Retinal pigment epithelial cell (primary cell): ENCODE data around the gene EP400.
"Not testable (repeated sequence)": the region's sequence is repeated elsewhere in the genome, so short reads cannot be mapped to it uniquely, and the experiment has no call there.

ENCODE experiments used
- DNase-seq: peaks from one replicate; pipeline ENCODE4 v3.0.0-alpha.2; 2010; ENCODE audit warnings: low read depth
- H3K4me3 ChIP-seq: 2 replicates; pipeline ENCODE4 v1.5.1; 2011; ENCODE audit warnings: mild to moderate bottlenecking, low read length, control low read depth, moderate library complexity
- TF ChIP-seq, protein P1 (sequence below): conservative IDR thresholded peaks from 2 replicates; pipeline ENCODE4 v1.5.1; 2011; ENCODE audit warnings: low read depth, low read length, control low read depth, inconsistent platforms

EP400 gene

DNA sequence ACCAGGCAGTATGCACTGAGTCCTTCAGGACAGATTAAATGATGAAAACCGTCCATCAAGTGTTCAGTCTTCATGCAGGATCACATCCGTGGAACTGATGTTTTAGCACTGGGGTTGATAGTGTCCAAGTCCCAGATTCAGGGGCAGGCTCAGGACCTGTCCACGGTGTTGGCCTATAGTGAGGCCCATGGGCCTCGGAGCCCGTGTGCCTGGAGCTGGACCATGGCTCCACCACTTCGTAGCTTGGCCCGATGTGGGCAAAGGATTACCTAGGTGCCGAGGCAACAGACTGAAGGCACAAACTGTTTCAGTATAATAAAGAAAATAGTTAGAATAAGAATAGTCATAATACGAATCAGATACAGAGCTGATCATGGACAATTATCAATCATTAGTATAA is 152.6 kb downstream of the EP400 start:
- TF ChIP-seq, protein P1, sequence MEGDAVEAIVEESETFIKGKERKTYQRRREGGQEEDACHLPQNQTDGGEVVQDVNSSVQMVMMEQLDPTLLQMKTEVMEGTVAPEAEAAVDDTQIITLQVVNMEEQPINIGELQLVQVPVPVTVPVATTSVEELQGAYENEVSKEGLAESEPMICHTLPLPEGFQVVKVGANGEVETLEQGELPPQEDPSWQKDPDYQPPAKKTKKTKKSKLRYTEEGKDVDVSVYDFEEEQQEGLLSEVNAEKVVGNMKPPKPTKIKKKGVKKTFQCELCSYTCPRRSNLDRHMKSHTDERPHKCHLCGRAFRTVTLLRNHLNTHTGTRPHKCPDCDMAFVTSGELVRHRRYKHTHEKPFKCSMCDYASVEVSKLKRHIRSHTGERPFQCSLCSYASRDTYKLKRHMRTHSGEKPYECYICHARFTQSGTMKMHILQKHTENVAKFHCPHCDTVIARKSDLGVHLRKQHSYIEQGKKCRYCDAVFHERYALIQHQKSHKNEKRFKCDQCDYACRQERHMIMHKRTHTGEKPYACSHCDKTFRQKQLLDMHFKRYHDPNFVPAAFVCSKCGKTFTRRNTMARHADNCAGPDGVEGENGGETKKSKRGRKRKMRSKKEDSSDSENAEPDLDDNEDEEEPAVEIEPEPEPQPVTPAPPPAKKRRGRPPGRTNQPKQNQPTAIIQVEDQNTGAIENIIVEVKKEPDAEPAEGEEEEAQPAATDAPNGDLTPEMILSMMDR, result no peak
- no peak for DNase-seq
- no peak overlapping the region for H3K4me3 ChIP-seq

DNA sequence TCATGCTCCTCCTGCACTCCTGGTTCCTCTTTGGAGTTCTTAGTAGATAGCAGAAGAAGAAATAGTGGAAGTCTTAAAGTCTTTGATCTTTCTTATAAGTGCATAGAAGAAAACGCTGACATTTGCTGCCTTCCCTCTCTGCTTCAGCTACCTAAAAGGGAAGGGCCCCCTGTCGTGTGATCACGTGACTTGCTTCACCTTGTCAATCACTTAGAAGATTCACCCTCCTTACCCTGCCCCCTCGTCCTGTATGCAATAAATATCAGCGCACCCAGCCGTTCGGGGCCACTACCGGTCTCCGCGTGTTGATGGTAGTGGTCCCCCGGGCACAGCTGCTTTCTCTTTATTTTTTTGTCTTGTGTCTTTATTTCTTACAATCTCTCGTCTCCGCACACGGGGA is 153.3 kb downstream of the EP400 start:
- not testable (repeated sequence) for H3K4me3 ChIP-seq, DNase-seq

DNA sequence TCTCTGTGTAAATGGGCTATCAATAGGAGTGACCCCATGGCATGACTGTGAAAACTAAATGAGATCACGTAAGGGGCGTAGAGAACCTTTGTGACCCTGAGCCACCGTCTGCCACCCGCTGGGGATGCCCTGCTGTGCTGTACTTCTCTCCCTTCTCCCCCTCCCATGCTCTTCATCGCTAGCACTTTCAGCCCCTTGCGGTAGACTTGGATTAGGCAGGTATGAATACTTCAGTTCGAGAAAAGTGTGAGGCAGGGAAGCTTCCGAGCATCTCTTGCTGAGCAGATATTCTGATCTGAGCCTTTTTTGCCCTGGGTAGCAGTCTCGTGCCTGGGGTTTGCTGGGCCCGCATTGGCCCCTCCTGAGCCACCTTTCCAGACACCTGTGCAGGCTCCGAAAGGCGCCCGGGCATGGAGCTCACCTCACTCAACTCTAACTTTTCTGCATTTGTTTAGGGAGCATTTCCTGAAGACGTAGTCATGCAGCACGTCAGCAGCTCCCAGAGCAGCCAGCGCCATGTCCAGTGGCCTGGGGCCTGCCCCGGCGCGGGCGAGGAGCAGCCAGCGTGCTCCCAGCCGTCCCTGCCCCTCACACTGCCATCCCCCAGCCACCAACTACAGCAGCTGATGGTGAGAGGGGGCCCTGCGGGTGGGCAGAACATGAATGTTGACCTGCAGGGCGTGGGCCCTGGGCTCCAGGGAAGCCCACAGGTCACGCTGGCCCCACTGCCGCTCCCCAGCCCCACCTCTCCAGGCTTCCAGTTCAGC is 154.0 kb downstream of the EP400 start:
- DNase-seq, result no peak
- TF ChIP-seq, protein P1, result no peak

DNA sequence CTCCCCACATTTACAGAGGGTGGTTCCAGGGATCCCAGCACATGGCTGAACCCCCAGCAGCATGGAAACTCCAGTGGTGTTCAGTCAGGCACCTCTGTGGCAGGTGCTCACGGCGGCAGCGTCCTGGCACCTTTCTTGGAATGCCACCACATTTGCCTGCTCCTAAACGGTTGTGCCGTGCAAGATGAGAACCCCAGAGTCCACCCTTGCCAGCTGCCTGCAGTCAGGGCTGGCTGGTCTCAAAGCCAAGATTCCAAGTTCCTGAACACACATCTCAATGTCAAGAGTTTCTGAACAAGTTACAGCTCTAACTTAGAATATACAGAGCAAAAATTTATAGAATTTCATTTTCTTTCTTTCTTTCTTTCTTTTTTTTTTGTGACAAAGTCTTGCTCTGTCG is 155.7 kb downstream of the EP400 start:
- no peak overlapping the region for H3K4me3 ChIP-seq
- TF ChIP-seq, protein P1, result no peak
- no peak for DNase-seq

More for the DNA sequence above, 154.0 kb downstream of the EP400 start:
- no peak overlapping the region for H3K4me3 ChIP-seq

DNA sequence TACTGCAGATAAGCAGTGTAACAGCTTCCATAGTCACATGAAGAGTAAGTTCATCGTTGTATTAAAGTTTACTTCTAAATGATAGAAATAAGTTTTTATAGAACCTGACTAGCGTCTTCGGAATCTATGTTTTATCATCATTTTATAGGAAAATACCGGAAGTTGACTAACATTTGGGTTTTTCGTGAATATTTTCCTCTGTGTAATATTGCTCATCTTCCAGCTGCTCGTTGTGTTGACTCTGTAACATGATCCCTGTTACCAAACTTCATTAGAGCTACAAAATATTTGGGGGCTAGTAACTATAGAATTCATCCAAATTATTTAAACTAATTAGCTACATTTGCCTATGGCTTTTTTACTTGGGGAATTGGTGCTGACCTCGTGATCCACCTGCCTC is 157.2 kb downstream of the EP400 start:
- TF ChIP-seq, protein P1, result no peak
- no peak overlapping the region for H3K4me3 ChIP-seq
- DNase-seq, result no peak

DNA sequence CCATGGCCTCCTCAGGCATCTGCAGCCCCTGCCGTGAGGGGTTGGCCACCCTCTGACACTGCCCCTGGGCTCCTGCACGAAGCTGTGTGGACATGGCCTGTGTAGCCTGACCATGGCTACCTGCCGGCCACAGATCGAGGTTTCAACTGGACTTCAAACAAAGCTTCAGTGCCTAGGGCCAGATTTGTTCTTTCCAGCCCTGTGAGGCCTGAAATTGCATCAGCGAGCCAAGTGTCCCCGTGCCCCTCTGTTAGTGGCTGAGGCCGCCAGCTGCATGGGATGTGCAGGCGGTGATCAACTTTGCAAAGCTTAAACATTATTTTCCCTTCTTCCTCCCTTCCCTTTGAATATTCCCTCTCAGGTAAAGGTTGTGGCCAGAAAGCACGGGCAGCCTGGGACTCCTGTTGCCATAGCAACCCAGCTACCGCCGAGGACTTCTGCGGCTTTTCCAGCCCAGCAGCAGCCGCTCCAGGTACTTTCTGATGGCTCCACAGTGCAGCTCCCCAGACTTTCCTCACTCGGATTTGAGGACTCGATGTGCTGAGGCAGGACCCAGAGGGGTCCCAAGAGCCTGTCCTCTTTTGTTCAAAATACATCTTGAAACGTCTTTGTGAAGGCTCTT is 158.6 kb downstream of the EP400 start:
- H3K4me3 ChIP-seq, result no peak overlapping the region
- no peak for DNase-seq
- TF ChIP-seq, protein P1, result no peak

DNA sequence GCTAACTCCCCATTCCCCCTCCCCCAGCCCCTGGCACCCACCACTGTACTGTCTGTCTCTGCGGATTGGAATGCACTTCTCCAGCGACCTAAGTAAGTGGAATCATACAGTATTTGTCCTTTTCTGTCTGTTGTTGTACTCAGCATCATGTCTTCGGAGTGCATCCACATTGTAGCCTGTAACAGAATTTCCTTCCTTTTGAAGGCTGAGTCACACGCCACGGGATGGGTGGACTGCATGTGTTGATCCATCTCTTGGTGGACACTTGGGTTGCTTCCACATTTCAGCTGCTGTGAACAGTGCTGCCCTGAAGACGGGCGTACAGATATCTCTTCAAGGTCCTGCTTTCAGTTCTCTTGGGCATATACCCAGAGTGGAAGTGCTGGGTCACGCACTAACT is 160.0 kb downstream of the EP400 start:
- TF ChIP-seq, protein P1, result no peak
- no peak overlapping the region for H3K4me3 ChIP-seq
- no peak for DNase-seq
